Endothelial cell of umbilical vein (primary cell): ENCODE measurements around the gene SCYL3. TPM values are rescaled to one million over a fixed set of nuclear protein-coding genes. Genes with fewer than 3 reads are reported as not detected.

ENCODE experiments used
- BruUV-seq: library from RNA; stranded (reverse); fragments of 400-500 nt; replicated peaks from 2 replicates; lab custom pipeline; 2021; lab: Mats Ljungman, UMichigan
- CTCF ChIA-PET: fragments of 300-600, 350-600 bp; sonication (Branson Sonifier 250); formaldehyde crosslinking; loops from one replicate; lab custom pipeline; 2021; ENCODE audit warnings: antibody characterized with exemption, inconsistent platforms; lab: Charles Lee
- POLR2A ChIA-PET: fragments of 300-600, 350-600 bp; sonication (Branson Sonifier 250); formaldehyde crosslinking; loops from one replicate; lab custom pipeline; 2021; ENCODE audit warnings: antibody characterized with exemption, inconsistent platforms; lab: Charles Lee
- DNase-seq: peaks from one replicate; pipeline ENCODE4 v3.0.0-alpha.2; 2011; ENCODE audit warnings: low read depth, low spot score
- FAIRE-seq: peaks from 2 replicates; lab custom pipeline; 2011; peaks lifted over from hg19 to GRCh38; lab: Jason Lieb, UNC
- H2AFZ ChIP-seq: 2 replicates; pipeline ENCODE4 v1.6.0; 2012; ENCODE audit warnings: low read depth, low read length, control low read depth, inconsistent platforms
- H3K27ac ChIP-seq: 2 replicates; pipeline ENCODE4 v1.5.1; 2011; ENCODE audit warnings: low read depth, mild to moderate bottlenecking, control low read depth, low read length, moderate library complexity; ENCODE audit not compliant: insufficient read depth
- H3K27me3 ChIP-seq, 2 experiments: 2 replicates each; pipeline versions ENCODE4 v1.6.0 to v1.6.1; 2011; ENCODE audit warnings: low read length in 2 of 2, mixed read lengths in 1 of 2; ENCODE audit not compliant: control insufficient read depth in 2 of 2, insufficient read depth in 2 of 2
- H3K36me3 ChIP-seq, 2 experiments: 2 replicates in 1 of 2; 3 replicates in 1 of 2; pipeline ENCODE4 v1.5.1; 2011; ENCODE audit warnings: low read length in 2 of 2, mild to moderate bottlenecking in 1 of 2, moderate library complexity in 1 of 2; ENCODE audit not compliant: control insufficient read depth in 2 of 2, insufficient read depth in 2 of 2; ENCODE audit errors: extremely low read depth in 1 of 2
- H3K4me1 ChIP-seq: 3 replicates; pipeline ENCODE4 v1.5.1; 2011; ENCODE audit warnings: mild to moderate bottlenecking, low read length; ENCODE audit not compliant: control insufficient read depth, insufficient read depth; ENCODE audit errors: extremely low read depth
- H3K4me2 ChIP-seq: 2 replicates; pipeline ENCODE4 v1.6.1; 2011; ENCODE audit warnings: low read length, control low read depth, mixed read lengths; ENCODE audit not compliant: insufficient read depth
- H3K4me3 ChIP-seq, 3 experiments: fragments of 200-600 bp in 1 of 3; sonication (generic), shearing (Covaris generic) in 1 of 3; replicated peaks in 1 of 3; 2 replicates each; pipeline ENCODE4 v1.5.1; 2011 to 2016; ENCODE audit warnings: control low read depth in 3 of 3, low read length in 3 of 3, mild to moderate bottlenecking in 2 of 3, inconsistent platforms in 1 of 3, low read depth in 1 of 3, moderate library complexity in 1 of 3; ENCODE audit not compliant: insufficient read depth in 1 of 3
- H3K79me2 ChIP-seq: 2 replicates; pipeline ENCODE4 v1.6.0; 2012; ENCODE audit warnings: low read length, inconsistent platforms; ENCODE audit not compliant: control insufficient read depth, insufficient read depth
- H3K9ac ChIP-seq: replicated peaks from 2 replicates; pipeline ENCODE3; 2011; ENCODE audit warnings: low read length, control low read depth; ENCODE audit not compliant: insufficient read depth; ENCODE audit errors: extremely low read depth
- H3K9me1 ChIP-seq: replicated peaks from 3 replicates; pipeline ENCODE4 v1.6.0; 2011; ENCODE audit warnings: mild to moderate bottlenecking, low read length; ENCODE audit not compliant: control insufficient read depth, insufficient read depth; ENCODE audit errors: extremely low read depth
- H3K9me3 ChIP-seq: replicated peaks from 2 replicates; pipeline ENCODE4 v1.5.1; 2012; ENCODE audit warnings: low read length, inconsistent platforms; ENCODE audit not compliant: control insufficient read depth, insufficient read depth
- H4K20me1 ChIP-seq: replicated peaks from 2 replicates; pipeline ENCODE3; 2011; ENCODE audit warnings: mild to moderate bottlenecking, low read length; ENCODE audit not compliant: control insufficient read depth, insufficient read depth; ENCODE audit errors: extremely low read depth
- EZH2 ChIP-seq: IDR thresholded peaks from 2 replicates; pipeline ENCODE4 v1.6.1; 2012; ENCODE audit warnings: borderline replicate concordance, low read depth, mild to moderate bottlenecking, moderate library complexity, low read length, inconsistent platforms; ENCODE audit not compliant: severe bottlenecking
- FOS ChIP-seq: IDR thresholded peaks from 2 replicates; pipeline ENCODE4 v1.6.1; 2011; ENCODE audit warnings: mild to moderate bottlenecking, low read length, moderate library complexity, borderline replicate concordance; ENCODE audit not compliant: insufficient read depth
- GATA2 ChIP-seq: IDR thresholded peaks from 2 replicates; pipeline ENCODE4 v1.7.0; 2011; ENCODE audit warnings: low read depth, mild to moderate bottlenecking, moderate library complexity, mixed read lengths, low read length; ENCODE audit not compliant: insufficient read length, insufficient read depth
- JUN ChIP-seq: IDR thresholded peaks from 2 replicates; pipeline ENCODE4 v1.6.1; 2011; ENCODE audit warnings: borderline replicate concordance, low read depth; ENCODE audit not compliant: insufficient read length, insufficient read depth
- MYC ChIP-seq: IDR thresholded peaks from one replicate; pipeline ENCODE4 v1.6.1; 2011; ENCODE audit warnings: mild to moderate bottlenecking, low read depth, low read length
- POLR2A ChIP-seq: IDR thresholded peaks from 2 replicates; pipeline ENCODE4 v1.6.1; 2012; ENCODE audit warnings: low read depth, mild to moderate bottlenecking, control low read depth, low read length
- POLR2AphosphoS5 ChIP-seq: IDR thresholded peaks from 2 replicates; pipeline ENCODE4 v1.6.1; 2012; ENCODE audit warnings: low read depth, mild to moderate bottlenecking, control low read depth, low read length, moderate library complexity; ENCODE audit not compliant: insufficient read depth
- dilution Hi-C: fragments of 300-500 bp; cut with MboI; formaldehyde crosslinking; loops from one replicate; pipeline ENCODE4 v1.15.0; 2019; ENCODE audit warnings: low sequenced_read_pairs; ENCODE audit not compliant: extremely low pct_ligation_motif_present
- intact Hi-C: fragments of 100-400 bp; cut with micrococcal nuclease; formaldehyde crosslinking; loops from one replicate; pipeline ENCODE4 v1.10.0; 2022
- polyA plus RNA-seq, 4 experiments: library from polyadenylated mRNA; depleted of rRNA in 3 of 4; stranded (reverse) in 3 of 4; unstranded in 1 of 4; fragments of >200 nt; gene quantifications; 2 replicates each; pipeline versions ENCODE4 v1.2.1 to v1.2.3, GENCODE V29; 2011 to 2012; ENCODE audit warnings: missing spikeins in 1 of 4
- total RNA-seq: library from RNA; stranded (reverse); gene quantifications from 2 replicates; pipeline ENCODE4 v1.2.3, GENCODE V29; 2021
- TF ChIP-seq, protein P1 (sequence below): IDR thresholded peaks from 2 replicates; pipeline ENCODE4 v1.6.1; 2011; ENCODE audit not compliant: insufficient read depth, insufficient read length
- TF ChIP-seq, protein P2 (sequence below), 2 donors: IDR thresholded peaks; 1 replicate in 1 of 2; 2 replicates in 1 of 2; pipeline ENCODE4 v1.5.1; 2011; ENCODE audit warnings: low read length in 2 of 2, mild to moderate bottlenecking in 2 of 2, moderate library complexity in 2 of 2, control low read depth in 1 of 2, inconsistent platforms in 1 of 2, low read depth in 1 of 2; ENCODE audit not compliant: insufficient read depth in 1 of 2; ENCODE audit errors: extremely low read depth in 1 of 2

SCYL3 gene
- total and polyA plus RNA-seq, 2 donors (not counting 3 experiments of a cell fraction or from before 2014, with no cell fraction given) = 3.3 to 6.2 TPM

DNA sequence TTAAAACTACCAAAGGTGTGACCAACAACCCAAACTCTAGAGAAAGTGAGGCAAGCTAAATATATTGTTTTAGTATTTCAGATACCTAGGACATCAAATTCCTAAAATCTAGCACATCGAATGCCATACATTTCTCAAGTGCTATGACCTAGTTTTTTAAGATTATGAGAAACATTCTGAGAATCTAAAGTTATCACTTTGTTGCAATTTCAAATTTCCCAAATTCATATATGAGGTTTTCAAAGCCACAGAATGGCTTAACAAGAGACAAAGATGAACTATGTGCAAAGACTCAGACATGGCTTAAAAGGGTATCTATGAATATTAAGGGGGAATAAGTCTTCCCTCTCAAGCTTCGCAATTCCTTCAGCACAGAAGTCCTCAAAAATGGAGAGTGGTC is 6.8 kb downstream of the SCYL3 start:
- Histone ChIP-seq H2AFZ (no peak overlapping the region), H3K4me3 (no peak overlapping the region), H3K27me3 (no peaks in the 10 kb centered on the region), H3K9ac (no peak overlapping the region), H3K27ac (no peak overlapping the region), H3K4me1 (peaks cover 8% of the 10 kb centered on the region), H3K9me3 (no peaks in the 10 kb centered on the region), H4K20me1 (no peaks in the 10 kb centered on the region), H3K79me2 (peaks cover 10% of the 10 kb centered on the region), H3K4me2 (no peak overlapping the region), H3K36me3 (peaks cover 0 to 5% of the 10 kb centered on the region in 2 experiments), H3K9me1 (no peaks in the 10 kb centered on the region)
- BruUV-seq = no TSS peak
- intact Hi-C loops (no loop called here), dilution Hi-C loops (no loop called here)
- ChIA-PET CTCF (interaction anchor here (1.8 kb wide), 1 partner anchor 78 kb away, joined by 4 read pairs; no protein-coding TSS in a partner anchor), POLR2A (no interaction called here)
- TF ChIP-seq EZH2 (no peak), POLR2AphosphoS5 (no peak), POLR2A (no peak), FOS (no peak), JUN (no peak), MYC (no peak), GATA2 (no peak)
- TF ChIP-seq, protein P1, sequence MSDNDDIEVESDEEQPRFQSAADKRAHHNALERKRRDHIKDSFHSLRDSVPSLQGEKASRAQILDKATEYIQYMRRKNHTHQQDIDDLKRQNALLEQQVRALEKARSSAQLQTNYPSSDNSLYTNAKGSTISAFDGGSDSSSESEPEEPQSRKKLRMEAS = no peak
- TF ChIP-seq, protein P2, sequence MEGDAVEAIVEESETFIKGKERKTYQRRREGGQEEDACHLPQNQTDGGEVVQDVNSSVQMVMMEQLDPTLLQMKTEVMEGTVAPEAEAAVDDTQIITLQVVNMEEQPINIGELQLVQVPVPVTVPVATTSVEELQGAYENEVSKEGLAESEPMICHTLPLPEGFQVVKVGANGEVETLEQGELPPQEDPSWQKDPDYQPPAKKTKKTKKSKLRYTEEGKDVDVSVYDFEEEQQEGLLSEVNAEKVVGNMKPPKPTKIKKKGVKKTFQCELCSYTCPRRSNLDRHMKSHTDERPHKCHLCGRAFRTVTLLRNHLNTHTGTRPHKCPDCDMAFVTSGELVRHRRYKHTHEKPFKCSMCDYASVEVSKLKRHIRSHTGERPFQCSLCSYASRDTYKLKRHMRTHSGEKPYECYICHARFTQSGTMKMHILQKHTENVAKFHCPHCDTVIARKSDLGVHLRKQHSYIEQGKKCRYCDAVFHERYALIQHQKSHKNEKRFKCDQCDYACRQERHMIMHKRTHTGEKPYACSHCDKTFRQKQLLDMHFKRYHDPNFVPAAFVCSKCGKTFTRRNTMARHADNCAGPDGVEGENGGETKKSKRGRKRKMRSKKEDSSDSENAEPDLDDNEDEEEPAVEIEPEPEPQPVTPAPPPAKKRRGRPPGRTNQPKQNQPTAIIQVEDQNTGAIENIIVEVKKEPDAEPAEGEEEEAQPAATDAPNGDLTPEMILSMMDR (IDR thresholded peaks at IDR 0.05; ENCODE audit: extremely low read depth in 1 of 2, insufficient read depth in 1 of 2, low read depth in 1 of 2, low read length in 2 of 2) = no peak
- DNase-seq = no peak
- FAIRE-seq = no peak
